ENCODE data around the gene WNT2.
"Not testable (repeated sequence)": the region's sequence is repeated elsewhere in the genome, so short reads cannot be mapped to it uniquely, and the experiment has no call there.

WNT2 gene

DNA sequence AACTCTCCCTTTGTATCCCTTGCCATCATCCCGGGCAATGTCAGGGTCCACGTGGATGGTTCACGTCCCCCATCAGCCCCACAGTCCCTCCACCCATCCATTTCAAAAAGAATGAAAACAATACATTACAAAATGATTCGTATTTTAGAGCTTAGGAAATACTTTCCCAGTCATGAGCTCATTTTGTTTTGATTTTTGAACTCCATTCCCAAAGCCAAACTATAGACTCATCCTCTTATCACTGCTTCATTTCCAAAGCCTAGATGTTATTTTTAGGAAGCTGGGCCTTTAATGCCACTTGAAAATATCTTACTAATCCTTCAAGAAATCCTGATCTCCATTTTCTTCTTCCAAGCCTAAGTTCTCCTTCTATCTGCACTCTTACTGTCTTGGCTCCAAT is 72.1 kb downstream of the WNT2 start:
- DNase-seq: no peak

DNA sequence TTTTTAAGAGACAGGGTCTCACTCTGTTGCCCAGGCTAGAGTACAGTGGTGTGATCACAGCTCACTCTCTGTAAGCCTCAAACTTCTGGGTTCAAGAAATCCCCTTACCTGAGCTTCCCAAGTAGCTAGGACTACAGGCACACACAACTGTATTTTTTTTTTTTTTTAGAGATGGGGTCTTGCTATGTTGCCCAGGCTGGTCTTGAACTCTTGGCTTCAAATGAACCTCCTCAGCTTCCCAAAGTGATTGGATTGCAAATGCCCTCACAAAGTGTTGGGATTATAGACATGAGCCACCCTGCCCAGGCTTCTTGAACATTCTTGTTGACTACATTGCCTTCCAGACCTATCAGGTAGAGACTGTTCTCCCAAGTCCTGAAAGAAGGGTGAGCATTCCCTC is 72.6 kb downstream of the WNT2 start:
- DNase-seq: no peak

- peak; percentile 9 for DNase-seq
Measured at GRCh38 chr7:117249696-117250095, 73.2 kb downstream of the WNT2 start.

DNA sequence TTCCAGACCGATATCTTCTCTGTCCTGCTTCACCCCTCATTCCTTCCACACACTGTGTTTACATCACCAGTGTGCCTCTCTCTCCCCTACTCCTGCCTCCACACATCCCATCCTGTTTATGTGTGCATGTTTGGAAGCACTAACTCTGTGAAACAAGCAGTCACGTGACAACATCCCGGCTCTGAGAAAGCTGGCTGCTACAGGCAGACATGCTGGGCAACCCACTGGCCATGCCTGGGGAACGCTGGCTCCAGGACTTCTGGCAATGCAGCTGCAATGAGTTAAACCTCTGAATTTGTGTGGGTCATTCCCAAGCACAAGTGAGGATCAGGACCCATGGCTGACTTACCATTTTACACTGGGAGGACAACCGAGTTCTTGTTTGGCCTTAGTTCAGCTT is 74.0 kb downstream of the WNT2 start:
- DNase-seq: no peak

GRCh38 chr7:117247809-117248208 is 75.0 kb downstream of the WNT2 start:
- DNase-seq: no peak

- DNase-seq: not testable (repeated sequence)
Measured at GRCh38 chr7:117245703-117246102, 77.2 kb downstream of the WNT2 start.

DNA sequence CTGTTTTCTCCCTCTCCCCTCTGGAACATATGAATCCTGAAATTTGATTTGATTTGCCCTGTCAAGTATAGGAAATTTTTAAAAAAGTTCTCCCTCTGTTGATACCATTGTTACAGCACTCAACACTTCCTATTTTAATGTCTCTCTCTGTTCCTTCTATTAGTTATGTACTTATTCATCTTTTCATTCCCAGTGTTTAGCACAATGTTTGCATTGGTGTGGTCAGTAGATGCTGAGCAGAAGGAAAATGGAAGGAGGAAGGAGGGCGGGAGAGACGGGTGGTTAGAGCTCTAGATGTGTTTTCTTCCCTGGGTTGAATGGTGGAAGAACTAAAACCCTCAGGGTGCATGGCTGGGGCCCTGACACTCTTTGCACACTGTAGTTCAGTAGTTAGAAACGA is 79.5 kb downstream of the WNT2 start:
- no peak for DNase-seq

- no peak for DNase-seq
Measured at GRCh38 chr7:117241088-117241487, 81.8 kb downstream of the WNT2 start.

DNA sequence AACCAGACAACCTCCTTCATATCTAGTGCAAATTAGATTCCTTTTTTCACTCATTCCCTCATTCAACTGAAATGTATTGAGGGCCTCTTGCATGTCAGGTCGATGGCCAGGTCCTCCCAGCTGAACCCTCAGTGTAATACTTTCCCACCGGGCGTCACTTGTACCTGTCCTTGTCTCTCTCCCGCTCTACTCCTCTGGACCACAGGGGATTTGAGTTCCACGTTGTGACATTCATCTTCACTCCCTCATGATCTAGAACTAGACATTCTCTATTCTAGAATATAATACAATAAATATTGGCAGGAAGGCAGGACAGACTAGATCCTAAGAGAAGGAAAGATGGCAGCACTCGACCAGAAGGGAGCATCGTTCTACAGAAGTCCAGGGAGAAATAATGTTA is 83.9 kb downstream of the WNT2 start:
- DNase-seq: no peak

DNA sequence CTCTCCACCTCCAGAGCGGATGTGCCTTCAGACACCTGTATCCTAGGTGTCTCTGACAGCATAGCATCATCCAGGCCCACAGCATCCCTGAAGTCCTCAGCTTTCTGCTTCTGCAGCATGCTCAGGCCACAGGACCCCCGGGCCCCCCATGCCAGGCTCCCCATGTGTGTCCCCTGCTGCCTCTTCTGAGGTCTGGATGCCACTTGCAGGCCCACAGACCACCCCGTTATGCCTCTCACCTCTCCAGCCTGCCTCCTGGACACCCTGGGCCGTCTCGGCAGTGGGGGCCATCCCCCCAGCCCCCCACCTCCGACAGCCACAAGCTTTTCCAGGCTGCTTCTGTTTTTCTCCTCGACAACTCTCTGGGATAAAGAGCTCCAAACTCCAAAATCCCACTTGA is 84.4 kb downstream of the WNT2 start:
- no peak for DNase-seq

- no peak for DNase-seq
Measured at GRCh38 chr7:117237646-117238045, 85.2 kb downstream of the WNT2 start.

DNA sequence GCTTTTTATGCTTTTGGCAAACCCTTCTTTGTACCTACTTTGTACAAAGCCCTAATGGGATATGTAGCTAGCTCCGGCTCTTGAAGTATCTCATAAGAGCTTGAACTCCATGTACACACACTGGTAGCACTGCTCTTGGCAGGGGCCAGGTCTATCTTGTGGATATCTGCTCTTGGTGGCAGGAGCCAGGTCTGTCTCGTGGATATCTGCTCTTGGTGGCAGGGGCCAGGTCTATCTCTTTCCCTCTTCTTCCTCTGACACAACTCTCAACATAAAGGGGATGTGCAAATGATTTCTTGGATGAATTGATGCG is 91.9 kb downstream of the WNT2 start:
- no peak for DNase-seq

DNA sequence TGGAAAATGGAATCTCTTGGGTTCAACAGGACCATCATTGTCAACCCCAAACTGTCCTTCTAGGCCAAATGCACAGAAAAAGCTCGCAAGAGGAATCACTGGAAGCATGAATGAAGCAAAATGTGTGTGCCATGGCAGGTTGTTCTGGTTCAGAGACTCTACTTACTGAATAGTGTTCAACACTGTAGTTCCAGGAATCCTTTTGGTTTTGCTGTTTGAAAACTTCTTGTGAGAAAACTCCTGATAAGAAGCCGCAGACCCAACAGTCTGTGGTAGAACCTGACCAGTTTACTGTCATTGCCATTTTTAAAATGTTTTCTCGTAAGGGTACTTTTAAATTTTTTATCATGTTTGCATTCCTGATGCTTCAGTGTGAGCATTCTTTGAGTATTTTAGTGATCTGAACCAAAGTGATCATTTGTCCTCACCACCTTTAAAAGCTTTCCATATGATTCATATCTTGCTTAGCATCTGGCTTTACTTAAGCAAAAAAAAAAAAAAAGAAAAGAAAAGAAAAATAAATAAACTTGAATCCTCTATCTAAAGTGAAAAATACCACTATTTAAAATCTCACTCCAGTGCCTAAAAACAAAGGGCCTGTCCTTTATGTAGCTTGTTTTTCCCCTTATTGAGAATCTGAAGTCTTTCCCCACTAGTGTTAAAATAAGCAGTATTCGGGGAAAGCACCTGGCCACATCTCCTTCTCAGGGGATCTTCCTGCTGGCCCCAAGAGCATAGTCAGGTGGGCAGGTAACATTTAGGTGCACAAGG is 92.4 kb downstream of the WNT2 start:
- DNase-seq: no peak

- DNase-seq: no peak
Measured at GRCh38 chr7:117229350-117229749, 93.5 kb downstream of the WNT2 start.

- DNase-seq: no peak
Measured at GRCh38 chr7:117227091-117227490, 95.8 kb downstream of the WNT2 start.

DNA sequence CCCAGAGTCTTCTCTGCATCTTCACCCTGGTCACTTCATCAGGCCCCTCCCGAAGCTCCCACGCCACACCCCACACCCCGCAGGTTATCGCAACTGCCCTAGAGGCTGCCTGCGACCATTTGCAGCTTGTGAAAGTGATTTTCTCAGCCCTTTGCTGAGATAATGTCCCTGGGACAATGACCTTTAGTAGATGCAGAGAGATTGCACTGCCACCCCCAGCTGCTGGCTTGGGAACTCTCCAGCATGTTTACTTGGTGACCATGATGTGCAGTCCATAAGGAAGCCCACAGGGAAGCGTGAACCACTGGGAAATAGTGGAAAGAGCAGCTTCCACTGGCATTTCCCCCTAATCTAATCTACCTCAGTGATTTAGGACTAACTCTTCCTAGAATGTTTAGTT is 97.3 kb downstream of the WNT2 start:
- no peak for DNase-seq
